H9 (cell line): Measurements from ENCODE around the gene TPD52L1. TPM values are rescaled to one million over a fixed set of nuclear protein-coding genes. Genes with fewer than 3 reads are reported as not detected.

Source experiments
- DNase-seq: peaks from one replicate; pipeline ENCODE4 v3.0.0-alpha.2; 2017
- H2AFZ ChIP-seq: one replicate; pipeline ENCODE4 v1.6.1; 2013; ENCODE audit warnings: mild to moderate bottlenecking, low read length, control low read depth, moderate library complexity
- H2AK5ac ChIP-seq: 2 replicates; pipeline ENCODE4 v1.6.1; 2013; ENCODE audit warnings: low read length, control low read depth, mixed read lengths; ENCODE audit not compliant: insufficient read length
- H2BK120ac ChIP-seq: one replicate; pipeline ENCODE4 v1.6.1; 2013; ENCODE audit warnings: low read depth, mild to moderate bottlenecking, low read length, control low read depth, inconsistent platforms; ENCODE audit not compliant: poor library complexity, severe bottlenecking
- H2BK12ac ChIP-seq: 2 replicates; pipeline ENCODE4 v1.6.1; 2013; ENCODE audit warnings: low read length, control low read depth, mixed read lengths, low read depth; ENCODE audit not compliant: insufficient read length
- H2BK15ac ChIP-seq: 2 replicates; pipeline ENCODE4 v1.6.1; 2013; ENCODE audit warnings: low read depth, low read length, control low read depth
- H2BK20ac ChIP-seq: one replicate; pipeline ENCODE4 v1.6.1; 2013; ENCODE audit warnings: low read depth, mild to moderate bottlenecking, low read length, control low read depth, inconsistent platforms; ENCODE audit not compliant: poor library complexity, severe bottlenecking
- H2BK5ac ChIP-seq: 2 replicates; pipeline ENCODE4 v1.6.1; 2013; ENCODE audit warnings: low read length, control low read depth, mixed read lengths; ENCODE audit not compliant: insufficient read length
- H3K14ac ChIP-seq: 2 replicates; pipeline ENCODE4 v1.6.1; 2013; ENCODE audit warnings: low read length, control low read depth; ENCODE audit not compliant: insufficient read depth
- H3K18ac ChIP-seq: 2 replicates; pipeline ENCODE4 v1.6.1; 2013; ENCODE audit warnings: low read depth, mild to moderate bottlenecking, mixed read lengths, low read length, control low read depth; ENCODE audit not compliant: insufficient read length
- H3K23ac ChIP-seq: 2 replicates; pipeline ENCODE4 v1.6.1; 2013; ENCODE audit warnings: low read length, control low read depth, mixed read lengths, low read depth; ENCODE audit not compliant: insufficient read length
- H3K23me2 ChIP-seq: 2 replicates; pipeline ENCODE4 v1.6.1; 2013; ENCODE audit warnings: low read depth, mild to moderate bottlenecking, mixed read lengths, low read length, control low read depth; ENCODE audit not compliant: insufficient read length, poor library complexity, severe bottlenecking
- H3K27ac ChIP-seq: 2 replicates; pipeline ENCODE4 v1.5.1; 2013; ENCODE audit warnings: low read length, control low read depth, mixed read lengths, low read depth; ENCODE audit not compliant: insufficient read length
- H3K27me3 ChIP-seq: 2 replicates; pipeline ENCODE4 v1.6.1; 2013; ENCODE audit warnings: low read length, control low read depth, inconsistent platforms; ENCODE audit not compliant: insufficient read depth
- H3K4ac ChIP-seq: 2 replicates; pipeline ENCODE4 v1.6.1; 2013; ENCODE audit warnings: low read depth, mild to moderate bottlenecking, control low read depth, inconsistent platforms, low read length, moderate library complexity
- H3K4me1 ChIP-seq: 2 replicates; pipeline ENCODE4 v1.6.1; 2013; ENCODE audit warnings: low read length, control low read depth, inconsistent platforms; ENCODE audit not compliant: insufficient read depth
- H3K4me2 ChIP-seq: 2 replicates; pipeline ENCODE4 v1.6.1; 2013; ENCODE audit warnings: low read length, control low read depth, mixed read lengths; ENCODE audit not compliant: insufficient read length, insufficient read depth
- H3K56ac ChIP-seq: 2 replicates; pipeline ENCODE4 v1.6.1; 2013; ENCODE audit warnings: low read depth, mild to moderate bottlenecking, mixed read lengths, low read length, control low read depth; ENCODE audit not compliant: insufficient read length
- H3K79me1 ChIP-seq: 2 replicates; pipeline ENCODE4 v1.6.1; 2013; ENCODE audit warnings: low read depth, mild to moderate bottlenecking, moderate library complexity, low read length, control low read depth, inconsistent platforms; ENCODE audit not compliant: insufficient read depth, poor library complexity, severe bottlenecking
- H3K79me2 ChIP-seq: 2 replicates; pipeline ENCODE4 v1.6.1; 2013; ENCODE audit warnings: low read length, control low read depth, inconsistent platforms; ENCODE audit not compliant: insufficient read depth
- H3K9ac ChIP-seq: 2 replicates; pipeline ENCODE4 v1.6.1; 2013; ENCODE audit warnings: low read length, control low read depth, mixed read lengths; ENCODE audit not compliant: insufficient read length; ENCODE audit errors: extremely low read depth
- H3K9me3 ChIP-seq: one replicate; pipeline ENCODE4 v1.6.1; 2013; ENCODE audit warnings: low read depth, low read length, inconsistent platforms; ENCODE audit not compliant: control insufficient read depth
- H3T11ph ChIP-seq: one replicate; pipeline ENCODE4 v1.6.1; 2013; ENCODE audit warnings: mild to moderate bottlenecking, low read length, control low read depth, inconsistent platforms
- H4K20me1 ChIP-seq: one replicate; pipeline ENCODE4 v1.6.1; 2013; ENCODE audit not compliant: control insufficient read depth, insufficient read length, insufficient read depth
- H4K5ac ChIP-seq: 2 replicates; pipeline ENCODE4 v1.6.1; 2013; ENCODE audit warnings: low read depth, mild to moderate bottlenecking, mixed read lengths, low read length, control low read depth; ENCODE audit not compliant: insufficient read length
- H4K8ac ChIP-seq: replicated peaks from 2 replicates; pipeline ENCODE4 v1.6.1; 2013; ENCODE audit warnings: low read length, control low read depth, mixed read lengths, low read depth; ENCODE audit not compliant: insufficient read length
- H4K91ac ChIP-seq: 2 replicates; pipeline ENCODE4 v1.6.1; 2013; ENCODE audit warnings: low read depth, mild to moderate bottlenecking, moderate library complexity, mixed read lengths, low read length, control low read depth; ENCODE audit not compliant: insufficient read length
- H3K27ac Mint-ChIP-seq, 3 experiments: 2 replicates in 2 of 3; 3 replicates in 1 of 3; pipeline ENCODE4 v1.8.0; 2020 to 2021; ENCODE audit warnings: mixed read lengths in 3 of 3, mild to moderate bottlenecking in 1 of 3, moderate library complexity in 1 of 3
- H3K27me3 Mint-ChIP-seq: 2 replicates; pipeline ENCODE4 v1.8.0; 2021; ENCODE audit warnings: low read depth, mild to moderate bottlenecking, moderate library complexity, mixed read lengths
- H3K36me3 Mint-ChIP-seq, 3 experiments: 2 replicates in 2 of 3; 3 replicates in 1 of 3; pipeline ENCODE4 v1.8.0; 2020 to 2021; ENCODE audit warnings: low read depth in 3 of 3, mixed read lengths in 3 of 3; ENCODE audit not compliant: insufficient read depth in 1 of 3
- H3K4me1 Mint-ChIP-seq, 2 experiments: 2 replicates each; pipeline ENCODE4 v1.8.0; 2020; ENCODE audit warnings: mixed read lengths in 2 of 2
- H3K4me3 Mint-ChIP-seq, 2 experiments: 2 replicates in 1 of 2; 3 replicates in 1 of 2; pipeline ENCODE4 v1.8.0; 2020 to 2021; ENCODE audit warnings: mild to moderate bottlenecking in 2 of 2, mixed read lengths in 2 of 2, moderate library complexity in 1 of 2
- H3K9me3 Mint-ChIP-seq, 2 experiments: 2 replicates in 1 of 2; 3 replicates in 1 of 2; pipeline ENCODE4 v1.8.0; 2020; ENCODE audit warnings: mild to moderate bottlenecking in 2 of 2, mixed read lengths in 2 of 2, moderate library complexity in 1 of 2
- WGBS: extraction: QIAGEN DNeasy Blood & Tissue Kit; methylation state at CpG from one replicate; pipeline ENCODE4 v1.1.7; 2013; ENCODE audit warnings: missing lambda C conversion rate, low lambda C conversion rate, mixed read lengths; ENCODE audit not compliant: insufficient read length; ENCODE audit errors: extremely low coverage; 5-methylcytosine and 5-hydroxymethylcytosine counted together
- total RNA-seq: library from RNA; stranded (reverse); gene quantifications from 2 replicates; pipeline ENCODE4 v1.2.1, GENCODE V29; 2021
- TF ChIP-seq, protein P1 (sequence below): fragments of 200-600 bp; sonication (generic); conservative IDR thresholded peaks from 3 replicates; pipeline ENCODE4 v1.8.0; 2021; ENCODE audit warnings: antibody characterized with exemption, mild to moderate bottlenecking

The TPD52L1 gene
- total RNA-seq, 1 experiment from 2014 or later, result 6.6 TPM

DNA sequence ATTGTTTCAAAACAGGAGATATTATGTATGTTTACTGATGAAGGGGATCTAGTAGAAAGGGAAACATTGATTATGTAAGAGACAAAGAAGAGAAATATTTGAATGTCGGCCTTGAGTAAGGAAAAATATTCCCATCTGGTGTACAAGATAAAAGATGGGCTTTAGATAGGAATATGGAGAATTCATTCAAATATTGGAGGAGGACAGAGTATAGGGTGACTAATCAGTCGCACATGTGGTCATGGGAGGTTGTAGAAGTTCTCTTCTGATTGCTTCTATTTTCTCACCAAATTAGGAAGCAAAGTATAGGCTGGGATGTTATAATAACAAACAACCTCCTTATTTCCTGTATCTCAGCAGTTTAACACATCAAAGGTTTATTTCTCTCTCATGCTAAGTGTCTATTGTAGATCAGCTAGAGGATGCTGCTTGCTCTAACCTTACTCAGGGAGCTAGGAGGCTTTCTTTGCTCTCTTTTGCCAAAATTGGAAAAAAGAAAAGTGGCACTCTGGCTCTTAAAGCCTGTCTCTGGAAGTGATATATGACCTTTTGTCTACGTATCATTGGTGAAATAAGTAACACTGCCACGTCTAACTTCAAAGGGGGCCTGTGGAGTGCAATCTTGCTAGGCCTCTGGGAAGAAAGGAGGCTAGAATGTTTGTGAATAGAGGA lies 149.4 kb downstream of the TPD52L1 start:
- TF ChIP-seq, protein P1, sequence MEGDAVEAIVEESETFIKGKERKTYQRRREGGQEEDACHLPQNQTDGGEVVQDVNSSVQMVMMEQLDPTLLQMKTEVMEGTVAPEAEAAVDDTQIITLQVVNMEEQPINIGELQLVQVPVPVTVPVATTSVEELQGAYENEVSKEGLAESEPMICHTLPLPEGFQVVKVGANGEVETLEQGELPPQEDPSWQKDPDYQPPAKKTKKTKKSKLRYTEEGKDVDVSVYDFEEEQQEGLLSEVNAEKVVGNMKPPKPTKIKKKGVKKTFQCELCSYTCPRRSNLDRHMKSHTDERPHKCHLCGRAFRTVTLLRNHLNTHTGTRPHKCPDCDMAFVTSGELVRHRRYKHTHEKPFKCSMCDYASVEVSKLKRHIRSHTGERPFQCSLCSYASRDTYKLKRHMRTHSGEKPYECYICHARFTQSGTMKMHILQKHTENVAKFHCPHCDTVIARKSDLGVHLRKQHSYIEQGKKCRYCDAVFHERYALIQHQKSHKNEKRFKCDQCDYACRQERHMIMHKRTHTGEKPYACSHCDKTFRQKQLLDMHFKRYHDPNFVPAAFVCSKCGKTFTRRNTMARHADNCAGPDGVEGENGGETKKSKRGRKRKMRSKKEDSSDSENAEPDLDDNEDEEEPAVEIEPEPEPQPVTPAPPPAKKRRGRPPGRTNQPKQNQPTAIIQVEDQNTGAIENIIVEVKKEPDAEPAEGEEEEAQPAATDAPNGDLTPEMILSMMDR, result no peak
- peaks cover 21% of the 10 kb centered on the region for H3K27me3 Mint-ChIP-seq

More for the DNA sequence above, 149.4 kb downstream of the TPD52L1 start:
- Histone ChIP-seq H3K79me2 (no peaks in the 10 kb centered on the region), H4K5ac (no peak overlapping the region), H2BK15ac (no peak overlapping the region), H2AK5ac (no peak overlapping the region), H3K18ac (no peak overlapping the region), H2AFZ (no peak overlapping the region), H4K8ac (no peak overlapping the region), H4K91ac (no peak overlapping the region), H3K23ac (no peak overlapping the region), H3K9ac (no peak overlapping the region), H2BK12ac (no peak overlapping the region), H2BK120ac (no peak overlapping the region), H3K4me1 (0 out of 2 replicates have a peak, but pooled peaks cover 2% of the 10 kb centered on the region), H3K56ac (no peak overlapping the region), H3K4me2 (no peak overlapping the region), H3K14ac (no peak overlapping the region), H3K23me2 (peaks cover 11% of the 10 kb centered on the region), H3K79me1 (no peaks in the 10 kb centered on the region), H2BK20ac (no peak overlapping the region), H3T11ph (no peak overlapping the region), H3K27me3 (no peaks in the 10 kb centered on the region), H3K27ac (no peak overlapping the region), H4K20me1 (no peaks in the 10 kb centered on the region), H2BK5ac (no peak overlapping the region), H3K4ac (no peak overlapping the region), H3K9me3 (no peaks in the 10 kb centered on the region)
- DNase-seq, result no peak
- H3K36me3 Mint-ChIP-seq, result peaks cover 17 to 31% (median 25%) of the 10 kb centered on the region in 3 experiments; a peak in 6 of 7 replicates
- peaks cover 0 to 4% of the 10 kb centered on the region in 2 experiments; a peak in 2 of 5 replicates for H3K9me3 Mint-ChIP-seq
- H3K4me3 Mint-ChIP-seq, result peak overlapping the region; percentile 6 to 92; a peak in 3 of 5 replicates
- no peak overlapping the region for H3K27ac Mint-ChIP-seq
- no CpG with 5 or more reads among the region's 4 CpGs for WGBS
- H3K4me1 Mint-ChIP-seq, result peaks cover 16% of the 10 kb centered on the region in 2 experiments
